ENCODE measurements around the gene RPL7A. TPM values are rescaled to one million over a fixed set of nuclear protein-coding genes. Genes with fewer than 3 reads are reported as not detected.

Gene RPL7A
- total RNA-seq, 6 experiments from 2014 or later = 529 to 851 (median 616) TPM

DNA sequence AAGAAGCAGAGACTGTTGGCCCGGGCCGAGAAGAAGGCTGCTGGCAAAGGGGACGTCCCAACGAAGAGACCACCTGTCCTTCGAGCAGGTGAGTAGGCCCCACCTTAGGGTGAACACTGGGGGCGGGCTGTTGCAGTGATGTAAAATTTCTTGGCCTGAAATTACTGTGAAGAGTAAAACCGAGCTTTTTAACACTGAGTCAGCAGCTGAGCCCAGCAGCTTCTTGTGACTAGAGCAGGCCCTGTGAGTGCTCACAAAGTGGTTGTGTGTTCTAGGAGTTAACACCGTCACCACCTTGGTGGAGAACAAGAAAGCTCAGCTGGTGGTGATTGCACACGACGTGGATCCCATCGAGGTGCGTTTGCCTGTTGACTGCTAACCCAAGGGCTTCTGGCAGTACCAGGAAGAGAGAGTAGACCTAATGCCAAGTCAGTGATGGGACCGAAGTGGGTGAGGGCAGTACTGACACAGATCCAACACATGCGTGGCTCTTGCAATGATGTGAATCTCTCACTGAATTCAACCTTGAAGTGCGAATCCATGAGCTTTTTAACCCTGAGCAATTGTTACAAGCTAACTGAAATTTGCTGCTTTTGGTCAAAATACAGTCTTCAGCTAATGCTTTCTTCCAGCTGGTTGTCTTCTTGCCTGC lies 2.1 kb downstream of the RPL7A start:
- no peak for ATAC-seq
- no peak overlapping the region for H3K4me3 ChIP-seq
- peaks cover 5 to 43% (median 23%) of the 10 kb centered on the region in 4 donors for H3K36me3 ChIP-seq

DNA sequence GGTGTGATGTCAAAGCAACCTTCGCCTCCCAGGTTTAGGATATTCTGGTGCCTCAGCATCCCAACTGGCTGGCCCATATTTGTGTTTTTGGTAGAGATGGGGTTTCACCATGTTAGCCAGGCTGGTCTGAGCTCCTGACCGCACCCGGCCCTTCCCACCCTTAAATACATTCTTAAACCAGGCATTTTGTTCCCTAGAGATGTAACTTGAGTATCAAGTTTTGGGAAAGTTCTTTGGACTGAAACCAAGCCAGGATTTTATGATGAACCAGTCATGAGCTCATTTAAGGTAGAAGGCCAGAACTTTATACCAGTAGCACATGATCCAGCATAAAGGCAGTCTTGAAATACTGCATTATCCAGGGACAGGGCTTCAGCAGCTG lies 3.5 kb downstream of the RPL7A start:
- WGBS (ENCODE audit: insufficient coverage, low coverage, low lambda C conversion rate, missing lambda C conversion rate) = 94% methylated on average over 2 of the region's 3 CpGs
- intact Hi-C loops (cut with DNase I) = loop anchor here in 1 of 2 donors (10.0 kb wide), 1 partner anchor 53 kb away; no protein-coding TSS in a partner anchor
- DNase-seq = no peak
- no peak for ATAC-seq
- Histone ChIP-seq H3K9me3 (no peaks in the 10 kb centered on the region), H3K27me3 (no peaks in the 10 kb centered on the region), H3K4me3 (no peak overlapping the region), H3K36me3 (peaks cover 5 to 43% (median 23%) of the 10 kb centered on the region in 4 donors), H3K4me1 (peaks cover 0 to 30% (median 8%) of the 10 kb centered on the region in 4 donors), H3K27ac (no peak overlapping the region)
- TF ChIP-seq POLR2A (IDR thresholded peaks at IDR 0.05) = no peak
- TF ChIP-seq, protein P1, sequence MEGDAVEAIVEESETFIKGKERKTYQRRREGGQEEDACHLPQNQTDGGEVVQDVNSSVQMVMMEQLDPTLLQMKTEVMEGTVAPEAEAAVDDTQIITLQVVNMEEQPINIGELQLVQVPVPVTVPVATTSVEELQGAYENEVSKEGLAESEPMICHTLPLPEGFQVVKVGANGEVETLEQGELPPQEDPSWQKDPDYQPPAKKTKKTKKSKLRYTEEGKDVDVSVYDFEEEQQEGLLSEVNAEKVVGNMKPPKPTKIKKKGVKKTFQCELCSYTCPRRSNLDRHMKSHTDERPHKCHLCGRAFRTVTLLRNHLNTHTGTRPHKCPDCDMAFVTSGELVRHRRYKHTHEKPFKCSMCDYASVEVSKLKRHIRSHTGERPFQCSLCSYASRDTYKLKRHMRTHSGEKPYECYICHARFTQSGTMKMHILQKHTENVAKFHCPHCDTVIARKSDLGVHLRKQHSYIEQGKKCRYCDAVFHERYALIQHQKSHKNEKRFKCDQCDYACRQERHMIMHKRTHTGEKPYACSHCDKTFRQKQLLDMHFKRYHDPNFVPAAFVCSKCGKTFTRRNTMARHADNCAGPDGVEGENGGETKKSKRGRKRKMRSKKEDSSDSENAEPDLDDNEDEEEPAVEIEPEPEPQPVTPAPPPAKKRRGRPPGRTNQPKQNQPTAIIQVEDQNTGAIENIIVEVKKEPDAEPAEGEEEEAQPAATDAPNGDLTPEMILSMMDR (IDR thresholded peaks at IDR 0.05) = no peak

More for the DNA sequence above, 2.1 kb downstream of the RPL7A start:
- H3K9me3 ChIP-seq = no peaks in the 10 kb centered on the region
- H3K27ac ChIP-seq = no peak overlapping the region
- WGBS (ENCODE audit: insufficient coverage, low coverage, low lambda C conversion rate, missing lambda C conversion rate) = 61% methylated on average over 5 of the region's 15 CpGs
- DNase-seq = peak in 1 of 3 donors; percentile 39
- no peaks in the 10 kb centered on the region for H3K27me3 ChIP-seq
- TF ChIP-seq, protein P1 (IDR thresholded peaks at IDR 0.05) = no peak
- TF ChIP-seq POLR2A (IDR thresholded peaks at IDR 0.05) = no peak
- intact Hi-C loops (cut with DNase I) = loop anchor here (10.0 kb wide), 2 partner anchors 55 to 135 kb away; no protein-coding TSS in a partner anchor
- peaks cover 0 to 27% (median 5%) of the 10 kb centered on the region in 4 donors for H3K4me1 ChIP-seq

DNA sequence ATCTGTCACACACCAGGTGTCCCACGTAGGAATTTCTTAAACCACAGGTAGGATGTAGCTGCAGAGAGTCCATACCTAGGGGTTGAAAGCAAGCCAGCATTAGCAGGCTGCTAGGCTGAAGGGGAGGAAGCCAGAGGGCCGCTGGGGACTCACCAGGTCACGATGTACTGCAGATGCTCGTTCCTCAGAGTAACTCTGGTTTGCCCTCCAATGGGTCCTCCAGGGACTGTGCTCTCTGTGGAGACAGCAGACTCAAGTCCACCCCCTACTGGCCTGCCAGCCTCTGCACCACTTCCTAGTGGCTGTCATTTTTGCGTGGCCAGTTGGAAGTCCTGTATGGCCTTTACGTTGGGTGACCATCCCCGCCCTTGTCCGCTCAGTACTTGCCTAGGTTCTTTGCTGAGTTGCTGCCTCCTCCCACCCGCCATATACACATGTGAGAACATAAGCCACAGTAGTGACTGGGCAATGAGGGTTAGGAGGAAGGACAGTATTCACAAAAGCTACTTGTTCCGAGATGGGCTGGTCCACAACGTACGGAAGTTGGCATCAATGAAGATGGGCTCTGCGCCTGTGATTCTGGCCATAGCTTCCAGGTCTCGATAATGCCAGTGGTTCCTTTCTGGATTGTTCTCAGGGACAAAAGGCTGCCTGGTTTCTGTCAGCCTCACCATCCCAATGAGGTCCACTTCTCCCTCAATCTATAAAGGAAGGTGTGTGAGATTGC lies 4.1 kb downstream of the RPL7A start:
- H3K4me3 ChIP-seq = no peak overlapping the region
- H3K4me1 ChIP-seq = peaks cover 0 to 27% (median 8%) of the 10 kb centered on the region in 4 donors
- H3K36me3 ChIP-seq = peaks cover 5 to 43% (median 23%) of the 10 kb centered on the region in 4 donors
- no peak for TF ChIP-seq POLR2A (IDR thresholded peaks at IDR 0.05)
- TF ChIP-seq, protein P1 (IDR thresholded peaks at IDR 0.05) = peak; percentile 29 to 49 (median 40)
- H3K9me3 ChIP-seq = no peaks in the 10 kb centered on the region
- intact Hi-C loops (cut with DNase I) = loop anchor here in 1 of 2 donors (10.0 kb wide), 1 partner anchor 53 kb away; no protein-coding TSS in a partner anchor
- ATAC-seq = peak in 1 of 4 donors; percentile 7
- DNase-seq = no peak
- 93% methylated on average over 6 of the region's 14 CpGs for WGBS (ENCODE audit: insufficient coverage, low coverage, low lambda C conversion rate, missing lambda C conversion rate)
- H3K27ac ChIP-seq = no peak overlapping the region
- no peaks in the 10 kb centered on the region for H3K27me3 ChIP-seq

DNA sequence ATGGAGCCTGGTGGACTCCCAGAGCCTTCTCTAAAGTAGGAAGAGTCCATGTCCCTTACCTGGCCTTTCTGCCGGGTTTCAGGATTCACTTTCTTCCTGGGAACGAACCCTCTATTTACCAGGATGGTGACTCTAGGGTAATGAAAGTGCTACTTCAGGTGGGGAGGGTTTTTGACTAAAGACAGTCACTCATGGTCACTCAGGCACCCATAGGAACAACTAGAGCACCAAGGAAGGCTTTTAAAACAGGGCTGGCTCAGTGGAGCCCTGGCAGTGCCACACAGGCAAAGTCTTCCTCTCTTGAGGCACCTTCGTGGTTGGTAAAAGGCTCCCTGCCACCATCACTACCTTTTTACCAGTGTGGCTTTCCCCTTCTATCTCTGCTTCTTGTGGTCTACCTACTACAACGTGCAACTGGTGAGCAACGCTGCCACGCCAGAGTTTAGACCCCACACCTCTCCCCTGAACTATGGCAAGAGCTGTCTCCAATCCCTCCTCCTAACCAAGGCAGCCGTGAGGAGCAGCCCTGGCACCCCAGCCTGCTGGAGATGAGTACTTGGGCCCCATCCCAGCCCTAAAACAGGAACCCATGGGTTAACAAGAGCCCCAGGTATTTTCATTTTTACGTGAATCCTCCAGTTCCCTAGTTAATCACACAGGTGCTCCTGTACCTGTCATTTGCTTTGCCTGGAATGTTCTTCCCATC lies 4.8 kb downstream of the RPL7A start:
- no peak overlapping the region for H3K4me3 ChIP-seq
- no peak overlapping the region for H3K27ac ChIP-seq
- H3K4me1 ChIP-seq = peaks cover 0 to 29% (median 8%) of the 10 kb centered on the region in 4 donors
- no peak for TF ChIP-seq POLR2A (IDR thresholded peaks at IDR 0.05)
- TF ChIP-seq, protein P1 (IDR thresholded peaks at IDR 0.05) = no peak
- peaks cover 5 to 43% (median 23%) of the 10 kb centered on the region in 4 donors for H3K36me3 ChIP-seq
- DNase-seq (no peak), ATAC-seq (no peak)
- no peaks in the 10 kb centered on the region for H3K27me3 ChIP-seq
- 83% methylated on average over 8 of the region's 8 CpGs for WGBS (ENCODE audit: insufficient coverage, low coverage, low lambda C conversion rate, missing lambda C conversion rate)
- intact Hi-C loops (cut with DNase I) = loop anchor here in 1 of 2 donors (10.0 kb wide), 1 partner anchor 52 kb away; no protein-coding TSS in a partner anchor
- H3K9me3 ChIP-seq = no peaks in the 10 kb centered on the region
